GM18873 (cell line): ENCODE measurements around the gene SOX11.

Experiments
- ATAC-seq: cut with Tn5 transposase; IDR thresholded peaks from one replicate; pipeline ENCODE4 v1.9.1; 2021; ENCODE audit warnings: mild to moderate bottlenecking, moderate library complexity, moderate number of reproducible peaks; ENCODE audit not compliant: unreplicated experiment, low FRiP score

The SOX11 gene

DNA sequence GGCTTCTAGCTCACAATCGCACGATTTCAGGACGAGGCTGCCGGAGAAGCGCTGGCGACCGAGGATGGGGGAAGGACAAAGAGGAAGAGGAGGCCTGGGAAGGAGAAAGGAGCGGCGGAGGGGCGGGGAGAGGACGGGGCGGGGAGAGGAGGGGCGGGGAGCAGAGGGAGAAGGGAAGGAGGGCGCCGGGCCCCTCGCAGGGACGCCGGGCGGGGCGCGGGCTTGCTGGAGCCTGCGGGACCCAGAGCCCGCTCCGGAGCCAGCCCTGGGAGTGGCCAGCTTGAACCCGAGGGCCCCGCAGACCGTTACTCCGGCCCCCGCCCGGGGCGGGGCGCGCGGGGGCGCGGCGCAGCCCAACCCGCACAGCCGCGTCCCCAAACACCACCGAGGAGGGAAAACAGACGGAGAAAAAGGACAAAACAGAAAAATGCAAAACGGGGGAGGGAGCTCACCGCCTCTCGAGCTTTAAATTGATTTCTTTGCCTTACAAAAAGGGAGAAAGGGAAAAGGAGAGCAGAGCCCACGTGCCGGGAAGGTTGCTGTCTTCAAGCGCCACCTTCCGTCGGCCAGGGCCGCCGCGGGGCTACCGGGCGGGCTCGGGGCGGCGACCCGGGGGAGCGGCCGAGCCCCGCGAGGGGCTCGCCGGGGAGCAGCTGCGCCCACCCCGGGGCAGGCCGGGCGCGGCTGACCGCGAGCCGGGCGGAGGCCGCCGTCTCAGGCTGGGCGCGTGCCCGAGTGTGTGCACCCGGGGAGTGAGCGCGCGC lies 781 bp upstream of the SOX11 start:
- ATAC-seq = no peak

DNA sequence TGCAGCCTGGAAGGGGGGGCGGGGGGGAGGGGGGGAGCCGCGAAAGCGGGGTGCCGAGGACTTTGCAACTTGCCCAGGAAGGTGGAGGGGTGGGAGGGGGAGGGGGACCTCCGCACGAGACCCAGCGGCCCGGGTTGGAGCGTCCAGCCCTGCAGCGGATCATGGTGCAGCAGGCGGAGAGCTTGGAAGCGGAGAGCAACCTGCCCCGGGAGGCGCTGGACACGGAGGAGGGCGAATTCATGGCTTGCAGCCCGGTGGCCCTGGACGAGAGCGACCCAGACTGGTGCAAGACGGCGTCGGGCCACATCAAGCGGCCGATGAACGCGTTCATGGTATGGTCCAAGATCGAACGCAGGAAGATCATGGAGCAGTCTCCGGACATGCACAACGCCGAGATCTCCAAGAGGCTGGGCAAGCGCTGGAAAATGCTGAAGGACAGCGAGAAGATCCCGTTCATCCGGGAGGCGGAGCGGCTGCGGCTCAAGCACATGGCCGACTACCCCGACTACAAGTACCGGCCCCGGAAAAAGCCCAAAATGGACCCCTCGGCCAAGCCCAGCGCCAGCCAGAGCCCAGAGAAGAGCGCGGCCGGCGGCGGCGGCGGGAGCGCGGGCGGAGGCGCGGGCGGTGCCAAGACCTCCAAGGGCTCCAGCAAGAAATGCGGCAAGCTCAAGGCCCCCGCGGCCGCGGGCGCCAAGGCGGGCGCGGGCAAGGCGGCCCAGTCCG lies 540 bp downstream of the SOX11 start:
- ATAC-seq = no peak

DNA sequence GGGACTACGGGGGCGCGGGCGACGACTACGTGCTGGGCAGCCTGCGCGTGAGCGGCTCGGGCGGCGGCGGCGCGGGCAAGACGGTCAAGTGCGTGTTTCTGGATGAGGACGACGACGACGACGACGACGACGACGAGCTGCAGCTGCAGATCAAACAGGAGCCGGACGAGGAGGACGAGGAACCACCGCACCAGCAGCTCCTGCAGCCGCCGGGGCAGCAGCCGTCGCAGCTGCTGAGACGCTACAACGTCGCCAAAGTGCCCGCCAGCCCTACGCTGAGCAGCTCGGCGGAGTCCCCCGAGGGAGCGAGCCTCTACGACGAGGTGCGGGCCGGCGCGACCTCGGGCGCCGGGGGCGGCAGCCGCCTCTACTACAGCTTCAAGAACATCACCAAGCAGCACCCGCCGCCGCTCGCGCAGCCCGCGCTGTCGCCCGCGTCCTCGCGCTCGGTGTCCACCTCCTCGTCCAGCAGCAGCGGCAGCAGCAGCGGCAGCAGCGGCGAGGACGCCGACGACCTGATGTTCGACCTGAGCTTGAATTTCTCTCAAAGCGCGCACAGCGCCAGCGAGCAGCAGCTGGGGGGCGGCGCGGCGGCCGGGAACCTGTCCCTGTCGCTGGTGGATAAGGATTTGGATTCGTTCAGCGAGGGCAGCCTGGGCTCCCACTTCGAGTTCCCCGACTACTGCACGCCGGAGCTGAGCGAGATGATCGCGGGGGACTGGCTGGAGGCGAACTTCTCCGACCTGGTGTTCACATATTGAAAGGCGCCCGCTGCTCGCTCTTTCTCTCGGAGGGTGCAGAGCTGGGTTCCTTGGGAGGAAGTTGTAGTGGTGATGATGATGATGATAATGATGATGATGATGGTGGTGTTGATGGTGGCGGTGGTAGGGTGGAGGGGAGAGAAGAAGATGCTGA lies 1.4 kb downstream of the SOX11 start:
- ATAC-seq = no peak

DNA sequence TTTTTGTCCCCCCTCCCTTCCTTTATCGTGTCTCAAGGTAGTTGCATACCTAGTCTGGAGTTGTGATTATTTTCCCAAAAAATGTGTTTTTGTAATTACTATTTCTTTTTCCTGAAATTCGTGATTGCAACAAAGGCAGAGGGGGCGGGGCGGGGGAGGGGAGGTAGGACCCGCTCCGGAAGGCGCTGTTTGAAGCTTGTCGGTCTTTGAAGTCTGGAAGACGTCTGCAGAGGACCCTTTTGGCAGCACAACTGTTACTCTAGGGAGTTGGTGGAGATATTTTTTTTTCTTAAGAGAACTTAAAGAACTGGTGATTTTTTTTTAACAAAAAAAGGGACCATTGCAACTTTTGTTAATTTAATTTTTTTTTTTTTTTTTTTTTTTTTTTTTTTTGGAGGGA lies 2.1 kb downstream of the SOX11 start:
- no peak for ATAC-seq

DNA sequence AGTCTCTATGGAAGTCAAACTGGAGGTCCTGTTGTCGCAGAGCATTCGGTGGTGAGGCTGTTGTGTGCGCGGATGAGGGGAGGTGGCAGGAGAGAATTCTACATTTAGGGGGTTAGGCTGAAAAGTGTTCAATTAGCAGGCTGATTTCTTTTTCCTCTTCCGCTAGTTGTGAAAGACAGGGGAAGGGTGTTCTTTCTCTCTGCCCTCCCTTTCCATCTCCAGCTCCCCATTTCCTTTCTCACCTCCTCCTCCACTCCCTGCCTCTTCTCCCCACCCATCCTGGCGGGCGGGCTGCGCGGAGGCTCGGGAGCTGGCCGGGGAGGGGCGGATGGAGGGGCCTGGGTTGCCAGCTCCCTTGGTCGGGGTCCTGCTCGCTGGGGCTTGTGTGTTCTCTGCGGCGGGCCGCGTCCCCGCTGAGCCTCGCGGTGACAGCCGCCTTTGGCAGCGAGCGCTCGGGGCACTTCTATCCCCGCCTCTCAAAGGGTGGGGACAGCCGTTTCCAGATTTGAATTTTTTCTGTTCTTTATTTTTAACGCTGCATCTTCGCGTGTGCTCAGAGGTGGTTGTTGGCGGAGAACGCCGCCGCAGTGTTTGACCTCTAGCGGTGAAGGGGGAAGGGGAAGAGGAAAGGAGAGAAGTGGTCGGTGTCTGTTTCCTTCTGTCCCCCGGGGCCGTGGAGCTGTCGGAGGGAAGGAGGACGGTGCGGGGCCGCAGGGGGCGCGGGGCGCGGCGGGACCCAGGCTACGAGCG lies 3.6 kb downstream of the SOX11 start:
- no peak for ATAC-seq

DNA sequence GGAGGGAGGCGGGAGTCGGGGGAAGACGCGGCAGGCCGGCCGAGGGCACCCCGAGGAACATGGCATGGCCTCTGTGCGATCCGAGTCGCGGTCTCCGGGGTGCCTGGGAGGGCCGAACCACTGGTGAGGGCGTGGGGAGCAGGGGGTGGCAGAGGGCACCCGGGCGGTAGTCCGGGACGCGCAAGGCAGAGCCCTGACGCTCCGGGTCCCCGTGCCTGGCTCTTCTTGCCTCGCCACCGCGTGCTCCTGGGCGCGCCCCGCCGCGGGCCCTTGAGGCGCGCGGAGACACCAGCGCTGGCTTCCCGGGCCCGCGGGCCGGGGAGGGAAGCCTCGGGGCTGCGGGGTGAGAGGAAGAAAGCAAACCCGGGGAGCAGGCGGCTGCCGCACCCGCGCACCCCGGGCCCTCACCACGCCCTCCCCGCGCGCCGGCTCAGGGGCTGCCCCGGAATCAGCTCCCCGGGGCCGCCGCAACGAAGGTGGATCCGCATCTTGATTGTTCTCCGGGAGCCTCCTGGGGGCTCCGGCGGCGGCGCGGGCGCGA lies 4.3 kb downstream of the SOX11 start:
- ATAC-seq = no peak

DNA sequence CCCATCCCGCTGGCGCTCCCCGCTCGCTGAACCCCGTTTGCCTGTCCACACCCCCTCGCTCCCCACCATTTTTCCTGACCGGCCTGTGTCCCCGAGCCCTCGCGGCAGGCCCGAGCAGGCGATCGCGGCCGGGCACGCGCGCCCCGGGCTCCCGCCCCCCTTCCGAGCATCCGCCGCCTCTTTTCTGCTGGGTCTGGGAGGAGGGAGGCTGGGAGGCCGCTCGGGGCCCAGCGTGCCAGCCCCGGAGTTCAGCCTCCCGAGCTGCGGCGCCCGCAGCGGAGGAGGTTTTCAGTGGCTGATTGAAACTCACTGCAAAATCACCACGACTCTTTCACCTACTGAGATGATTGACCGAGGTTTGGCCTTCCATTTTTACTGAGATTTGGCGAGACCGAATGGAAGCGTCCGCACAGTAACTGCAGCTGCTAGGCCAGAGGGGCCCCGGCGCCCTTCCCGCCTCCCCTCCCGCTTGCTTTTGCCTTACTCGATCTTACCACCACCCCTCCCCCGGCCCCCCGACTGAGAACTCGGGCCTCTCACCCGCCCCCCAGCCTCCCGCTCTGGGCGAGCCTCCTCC lies 4.8 kb downstream of the SOX11 start:
- no peak for ATAC-seq

DNA sequence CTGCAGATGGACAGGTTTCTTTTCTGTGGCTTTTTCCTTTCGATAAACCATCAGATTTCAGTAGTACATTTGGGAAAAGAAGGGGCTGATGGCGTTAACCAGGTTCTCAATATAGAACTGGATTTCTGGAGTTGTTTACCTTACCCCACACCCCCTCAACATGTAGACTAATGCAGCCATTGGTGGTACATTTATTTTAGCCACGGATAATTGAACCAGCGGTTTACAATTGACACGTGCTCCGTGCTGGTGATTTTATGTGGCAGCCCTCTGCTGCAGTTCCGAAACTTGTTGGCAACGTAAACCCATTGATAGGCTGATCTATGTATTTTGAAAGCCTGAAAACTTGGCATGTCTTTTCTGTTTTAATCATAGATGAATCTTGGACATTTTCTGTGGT lies 5.4 kb downstream of the SOX11 start:
- no peak for ATAC-seq

DNA sequence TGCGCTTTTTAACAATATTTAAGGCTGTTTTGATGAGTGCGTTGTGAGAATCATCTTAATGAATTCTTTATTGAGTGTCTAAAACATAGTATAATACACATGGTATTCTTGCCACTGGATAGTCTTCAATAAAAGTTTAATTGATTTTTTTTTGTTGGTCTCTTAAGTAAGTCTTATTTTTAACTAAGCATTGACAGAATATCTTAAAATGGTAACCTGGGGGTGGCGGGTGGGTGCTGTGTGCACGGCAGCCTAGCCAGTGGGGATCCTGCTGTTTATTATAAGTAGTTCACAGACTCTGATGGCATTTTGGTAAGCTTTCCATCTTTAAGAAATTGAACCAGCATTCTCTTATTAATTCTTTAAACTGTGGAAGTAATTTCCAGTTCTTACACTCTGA lies 6.0 kb downstream of the SOX11 start:
- ATAC-seq = no peak

DNA sequence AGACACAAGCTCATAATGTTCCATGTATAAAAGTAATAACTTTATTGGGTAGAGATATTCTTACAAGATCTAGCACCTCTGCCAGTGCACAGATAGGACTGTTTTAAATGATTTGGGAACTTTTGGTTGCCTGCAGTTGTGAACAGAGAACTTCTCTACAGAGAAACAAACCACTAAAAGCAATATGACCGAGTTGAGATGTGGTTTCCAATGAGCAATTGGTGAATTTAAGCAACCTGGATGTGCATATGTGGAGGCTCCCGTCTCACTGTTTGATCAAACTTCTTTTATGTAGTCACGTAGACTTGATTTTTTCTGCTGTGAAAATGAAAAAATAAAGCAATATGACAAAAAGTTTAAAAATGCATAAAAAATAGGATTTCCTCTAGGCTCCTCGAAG lies 7.8 kb downstream of the SOX11 start:
- ATAC-seq = no peak

DNA sequence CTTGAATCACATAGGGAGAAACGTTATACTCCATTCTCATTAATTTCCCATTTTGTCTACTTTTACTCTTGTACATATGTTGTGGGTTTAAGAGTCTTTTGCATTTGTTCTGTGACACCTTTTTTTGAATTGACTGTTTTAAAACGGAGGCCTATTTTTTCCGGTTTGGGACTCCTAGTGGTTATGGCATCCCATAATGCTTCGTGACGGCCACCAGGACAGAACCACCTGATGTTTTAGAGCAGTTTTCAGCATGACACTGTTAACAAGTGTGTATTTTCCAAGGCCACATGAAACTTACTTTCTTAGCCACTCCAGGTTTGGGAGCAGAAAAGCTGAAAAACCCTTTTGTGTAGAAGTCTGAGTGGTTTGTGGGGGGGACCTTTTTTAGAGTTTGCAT lies 8.4 kb downstream of the SOX11 start:
- no peak for ATAC-seq

DNA sequence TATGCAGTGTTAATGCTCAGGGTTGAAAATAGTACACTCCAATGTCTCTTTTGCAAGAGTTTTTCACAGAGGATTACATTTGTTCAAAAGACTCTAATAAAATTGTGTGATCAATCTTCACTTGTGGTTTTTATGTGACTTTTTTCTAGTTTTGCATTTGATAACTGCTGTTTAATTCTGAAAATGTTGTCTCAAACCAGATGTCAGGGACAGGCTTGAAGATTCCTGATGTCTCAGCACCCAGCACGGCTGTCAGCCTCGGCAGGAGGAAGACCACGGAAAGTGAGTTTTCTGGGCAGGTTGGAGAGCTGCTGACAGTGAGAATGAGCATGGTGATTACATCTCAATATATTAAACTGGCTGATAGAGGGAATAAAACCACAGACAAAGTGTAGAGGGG lies 9.1 kb downstream of the SOX11 start:
- ATAC-seq = no peak

DNA sequence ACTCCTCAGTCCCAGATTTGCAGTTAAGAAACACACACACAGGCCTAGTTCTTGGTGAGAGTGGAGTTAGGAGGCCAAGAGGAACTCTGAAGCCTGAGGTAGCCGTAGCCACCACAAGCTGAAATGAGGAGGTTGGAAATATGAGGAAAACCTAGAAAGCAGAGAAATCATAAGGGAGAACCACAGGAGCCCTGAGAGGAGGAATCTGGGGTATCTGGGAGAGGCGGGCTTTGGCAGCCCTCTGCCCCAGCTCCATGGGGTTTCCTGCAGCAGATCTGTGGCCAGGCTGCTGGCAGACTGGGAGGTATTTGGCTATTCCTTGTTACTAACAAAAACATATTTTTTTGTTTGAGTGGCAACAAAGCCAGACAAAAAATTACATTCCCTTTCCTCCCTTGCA lies 11.0 kb downstream of the SOX11 start:
- ATAC-seq = no peak

DNA sequence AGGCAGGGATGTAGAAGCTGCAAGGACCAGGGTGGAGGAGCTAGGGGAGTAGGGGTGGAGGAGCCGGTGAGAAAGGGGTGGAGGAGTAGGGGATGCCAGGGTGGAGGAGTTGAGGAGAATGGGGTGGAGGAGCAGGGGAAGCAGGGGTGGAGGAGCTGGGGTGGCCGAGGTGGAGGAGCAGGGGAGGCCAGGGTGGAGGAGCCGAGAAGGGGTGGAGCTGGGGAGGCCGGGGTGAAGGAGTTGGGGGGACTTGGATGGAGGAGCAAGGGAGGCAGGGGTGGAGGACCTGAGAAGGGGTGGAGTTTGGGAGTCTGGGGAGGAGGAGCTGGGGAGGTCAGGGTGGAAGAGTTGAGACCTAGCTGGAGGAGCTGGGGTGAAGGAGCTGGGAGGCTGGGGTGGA lies 13.3 kb downstream of the SOX11 start:
- no peak for ATAC-seq

DNA sequence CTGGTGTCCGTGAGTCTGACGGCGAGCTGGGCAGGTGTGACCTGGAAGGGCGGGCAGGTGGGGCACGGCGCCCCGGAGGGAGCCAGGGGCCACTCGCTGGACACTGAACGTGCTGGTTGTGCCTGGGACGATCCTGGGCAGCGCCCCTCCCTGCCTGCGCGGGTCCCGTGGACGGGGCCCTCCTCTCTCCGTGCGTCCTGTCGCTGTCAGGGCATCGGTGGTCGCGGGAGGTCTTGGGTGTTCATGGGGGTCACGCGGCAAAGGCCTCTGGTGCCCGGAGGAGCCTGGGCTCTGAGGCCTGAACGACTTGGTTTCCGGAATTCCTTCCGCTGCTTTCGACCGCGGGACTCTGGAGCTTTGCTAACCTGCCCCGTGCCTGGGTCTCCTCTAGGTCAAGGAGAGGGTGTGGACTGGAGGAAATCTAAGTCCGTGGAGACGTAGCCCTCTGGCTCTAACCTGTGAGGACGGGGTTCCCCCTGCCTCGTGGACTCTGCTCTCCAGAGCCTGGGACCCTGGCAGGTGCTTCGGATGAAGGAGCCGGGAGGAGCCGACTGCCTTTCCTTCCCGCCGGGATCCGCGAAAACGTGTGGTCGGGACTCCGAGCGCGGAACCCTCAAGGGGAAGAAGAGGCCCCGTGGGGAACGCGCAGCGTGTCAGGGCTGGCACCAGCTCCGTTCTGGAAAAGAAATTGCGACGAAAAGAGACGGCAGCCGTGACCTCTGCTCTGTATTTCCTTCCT lies 14.7 kb downstream of the SOX11 start:
- no peak for ATAC-seq

DNA sequence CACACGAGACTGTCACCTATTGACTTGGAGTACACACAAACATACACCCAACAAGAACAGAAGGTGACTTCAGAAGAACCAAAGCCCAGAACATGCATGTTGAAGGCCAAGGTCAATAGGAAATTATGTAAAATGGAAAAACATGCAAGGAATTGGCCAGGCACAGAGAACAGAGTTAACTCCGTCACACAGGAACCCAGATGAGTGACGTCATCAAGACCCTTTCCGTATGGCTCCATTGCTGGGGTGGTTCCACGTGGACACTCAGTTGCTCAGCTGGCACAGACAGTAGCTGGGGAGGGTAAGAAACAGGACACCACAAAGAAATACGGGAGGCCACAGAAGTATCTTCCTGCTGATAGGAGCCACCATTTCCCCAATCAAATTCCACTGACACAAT lies 18.4 kb downstream of the SOX11 start:
- no peak for ATAC-seq

DNA sequence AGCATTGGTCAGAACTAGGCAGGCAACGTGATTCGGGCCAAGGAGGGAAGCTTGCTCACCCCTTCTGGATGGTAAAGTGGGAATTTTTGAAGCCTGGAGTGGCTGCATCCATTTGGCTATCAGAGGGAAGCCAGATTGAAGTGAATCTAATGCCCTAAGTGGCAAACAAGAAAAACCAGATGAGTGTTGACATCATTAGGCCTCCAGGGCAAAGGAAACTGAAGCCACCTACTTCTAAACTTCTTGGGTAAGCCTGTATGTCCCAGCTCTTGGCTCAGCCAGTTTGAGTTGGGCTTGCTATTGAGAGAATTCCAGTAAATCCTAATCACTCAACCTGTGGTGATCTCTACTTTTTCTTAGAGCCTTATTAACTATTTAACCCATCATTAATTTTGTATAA lies 20.9 kb downstream of the SOX11 start:
- ATAC-seq = no peak

DNA sequence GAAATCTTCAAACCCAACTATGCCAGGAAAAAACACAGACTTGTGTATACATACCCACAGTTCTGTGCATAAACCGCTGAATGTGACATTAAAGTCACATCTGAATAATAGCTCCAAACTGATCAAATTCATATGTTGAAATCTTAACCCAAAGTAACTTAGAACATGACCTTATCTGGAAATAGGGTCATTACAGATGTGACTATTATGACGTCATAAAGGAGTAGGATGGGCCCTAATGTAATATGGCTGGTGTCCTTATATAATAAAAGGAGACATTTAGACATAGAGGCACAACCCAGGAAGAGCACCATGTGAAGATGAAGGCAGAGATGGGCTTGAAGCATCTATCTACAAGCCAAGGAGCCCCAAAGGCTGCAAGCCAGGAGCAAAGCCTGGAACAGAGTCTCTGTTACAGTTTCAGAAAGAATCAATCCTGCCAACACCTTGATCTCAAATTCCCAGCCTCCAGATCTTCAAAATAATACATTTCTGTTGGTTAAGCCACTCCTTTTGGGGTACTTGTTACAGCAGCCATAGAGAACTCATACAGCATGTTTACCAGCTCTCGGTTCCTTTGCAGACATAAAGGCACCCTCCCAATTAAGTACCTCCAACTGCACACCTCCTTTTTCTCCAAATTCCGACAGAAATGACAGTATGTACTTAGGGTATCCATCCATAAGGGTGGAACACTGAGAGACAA lies 27.6 kb downstream of the SOX11 start:
- ATAC-seq = no peak

DNA sequence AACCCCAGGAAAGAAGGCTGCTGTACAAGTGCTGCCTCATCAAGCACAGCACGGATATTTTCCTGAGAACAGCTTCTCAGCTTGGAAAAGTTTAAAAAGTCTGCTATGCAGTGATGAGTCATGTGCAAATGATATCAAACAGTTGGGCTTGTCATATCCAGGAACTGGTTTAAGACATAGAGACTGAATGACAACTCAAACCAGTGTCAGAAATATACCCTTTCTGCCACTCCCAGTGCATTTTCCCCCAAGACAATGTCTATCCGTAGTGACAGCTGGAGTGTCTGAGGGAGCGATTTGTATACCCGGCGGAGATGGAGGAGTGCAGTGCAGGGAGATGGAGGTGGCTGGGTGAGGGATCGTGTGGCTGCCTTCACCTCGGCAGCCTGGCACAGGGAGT lies 28.2 kb downstream of the SOX11 start:
- no peak for ATAC-seq
